WTC11 (cell line): Measurements from ENCODE around the gene MFAP3L. TPM values are rescaled to one million over a fixed set of nuclear protein-coding genes. Genes with fewer than 3 reads are reported as not detected.

Source experiments
- ATAC-seq: fragments of 200-7000 bp; cut with Tn5 transposase; 2 replicates; pipeline ENCODE4 v1.10.0; 2021; ENCODE audit warnings: mild to moderate bottlenecking, moderate library complexity
- CTCF ChIA-PET: fragments of 300-600 bp; sonication (Branson Sonifier 250); formaldehyde crosslinking; loops from one replicate; lab custom pipeline; 2021; ENCODE audit warnings: antibody characterized with exemption; lab: Charles Lee
- POLR2A ChIA-PET: fragments of 350-600 bp; sonication (Branson Sonifier 250); formaldehyde crosslinking; loops from one replicate; lab custom pipeline; 2021; ENCODE audit warnings: antibody characterized with exemption; lab: Charles Lee
- DNase-seq: peaks from one replicate; pipeline ENCODE4 v3.0.0; 2021; ENCODE audit warnings: low spot score
- H3K27ac Mint-ChIP-seq: 2 replicates; pipeline ENCODE4 v1.8.0; 2021; ENCODE audit warnings: mixed read lengths
- H3K27me3 Mint-ChIP-seq: 2 replicates; pipeline ENCODE4 v1.8.0; 2021; ENCODE audit warnings: low read depth, mild to moderate bottlenecking, moderate library complexity, mixed read lengths
- H3K36me3 Mint-ChIP-seq: 2 replicates; pipeline ENCODE4 v1.8.0; 2021; ENCODE audit warnings: mixed read lengths
- H3K4me1 Mint-ChIP-seq: 2 replicates; pipeline ENCODE4 v1.8.0; 2022; ENCODE audit warnings: mixed read lengths
- H3K4me3 Mint-ChIP-seq: 2 replicates; pipeline ENCODE4 v1.8.0; 2021; ENCODE audit warnings: mild to moderate bottlenecking, moderate library complexity, mixed read lengths
- H3K9me3 Mint-ChIP-seq: 2 replicates; pipeline ENCODE4 v1.8.0; 2021; ENCODE audit warnings: mixed read lengths
- AFF4 ChIP-seq: sonication (generic); formaldehyde crosslinking; IDR thresholded peaks from 2 replicates; pipeline ENCODE4 v1.8.1; 2023; ENCODE audit warnings: mild to moderate bottlenecking, missing genetic modification reagents, borderline replicate concordance
- ATF2 ChIP-seq: sonication (generic); formaldehyde crosslinking; IDR thresholded peaks from 2 replicates; pipeline ENCODE4 v1.8.1; 2022; ENCODE audit warnings: low read depth, missing genetic modification reagents, borderline replicate concordance
- ATF3 ChIP-seq: sonication (generic); formaldehyde crosslinking; conservative IDR thresholded peaks from 2 replicates; pipeline ENCODE4 v1.8.1; 2022; ENCODE audit warnings: mild to moderate bottlenecking, missing genetic modification reagents
- ELF4 ChIP-seq: sonication (generic); formaldehyde crosslinking; IDR thresholded peaks from 2 replicates; pipeline ENCODE4 v1.8.1; 2022; ENCODE audit warnings: low read depth, mild to moderate bottlenecking, moderate library complexity, missing genetic modification reagents
- ETV6 ChIP-seq: sonication (generic); formaldehyde crosslinking; IDR thresholded peaks from 2 replicates; pipeline ENCODE4 v1.8.1; 2022; ENCODE audit warnings: mild to moderate bottlenecking, missing genetic modification reagents
- GABPB1 ChIP-seq: sonication (generic); formaldehyde crosslinking; IDR thresholded peaks from 2 replicates; pipeline ENCODE4 v1.8.1; 2023; ENCODE audit warnings: mild to moderate bottlenecking, missing genetic modification reagents
- GTF2I ChIP-seq: fragments of 250-450 bp; sonication (Bioruptor Pico); conservative IDR thresholded peaks from 2 replicates; pipeline ENCODE4 v1.4.0; 2021; ENCODE audit warnings: mild to moderate bottlenecking
- JAZF1 ChIP-seq: fragments of 250-450 bp; sonication (Bioruptor Pico); IDR thresholded peaks from 2 replicates; pipeline ENCODE4 v1.9.0; 2021; ENCODE audit warnings: moderate library complexity, mild to moderate bottlenecking, inconsistent platforms
- MXD4 ChIP-seq: fragments of 250-450 bp; sonication (Bioruptor Pico); IDR thresholded peaks from 2 replicates; pipeline ENCODE4 v1.8.0; 2021; ENCODE audit warnings: mild to moderate bottlenecking, moderate library complexity, borderline replicate concordance
- NR3C1 ChIP-seq: sonication (generic); formaldehyde crosslinking; conservative IDR thresholded peaks from 2 replicates; pipeline ENCODE4 v1.8.1; 2023; ENCODE audit warnings: low read depth, mild to moderate bottlenecking, missing genetic modification reagents
- PRDM15 ChIP-seq: sonication (generic); formaldehyde crosslinking; IDR thresholded peaks from 2 replicates; pipeline ENCODE4 v1.8.0; 2022; ENCODE audit warnings: missing genetic modification reagents
- PRRX2 ChIP-seq: fragments of 250-450 bp; sonication (Bioruptor Pico); IDR thresholded peaks from 2 replicates; pipeline ENCODE4 v1.8.0; 2021; ENCODE audit warnings: mild to moderate bottlenecking
- RELA ChIP-seq: sonication (generic); formaldehyde crosslinking; IDR thresholded peaks from 2 replicates; pipeline ENCODE4 v1.8.1; 2022; ENCODE audit warnings: missing genetic modification reagents, mild to moderate bottlenecking, borderline replicate concordance
- SP1 ChIP-seq: sonication (generic); formaldehyde crosslinking; conservative IDR thresholded peaks from 2 replicates; pipeline ENCODE4 v1.8.1; 2022; ENCODE audit warnings: missing genetic modification reagents
- TCF7 ChIP-seq: sonication (generic); formaldehyde crosslinking; IDR thresholded peaks from 2 replicates; pipeline ENCODE4 v1.8.0; 2022; ENCODE audit warnings: mild to moderate bottlenecking, low read depth, missing genetic modification reagents, moderate library complexity
- TEAD1 ChIP-seq: sonication (generic); formaldehyde crosslinking; IDR thresholded peaks from 2 replicates; pipeline ENCODE4 v1.8.0; 2022; ENCODE audit warnings: mild to moderate bottlenecking, missing genetic modification reagents
- TEAD4 ChIP-seq: sonication (generic); formaldehyde crosslinking; IDR thresholded peaks from 2 replicates; pipeline ENCODE4 v1.8.0; 2022; ENCODE audit warnings: mild to moderate bottlenecking, missing genetic modification reagents
- ZMAT4 ChIP-seq: fragments of 250-450 bp; sonication (Bioruptor Pico); IDR thresholded peaks from 2 replicates; pipeline ENCODE4 v1.9.0; 2021; ENCODE audit warnings: mild to moderate bottlenecking
- ZNF263 ChIP-seq: sonication (generic); formaldehyde crosslinking; IDR thresholded peaks from 2 replicates; pipeline ENCODE4 v1.8.1; 2022; ENCODE audit warnings: low read depth, mild to moderate bottlenecking, moderate library complexity, missing genetic modification reagents
- ZSCAN18 ChIP-seq: fragments of 250-450 bp; sonication (Bioruptor Pico); IDR thresholded peaks from 2 replicates; pipeline ENCODE4 v2.1.2; 2022; ENCODE audit warnings: mild to moderate bottlenecking, moderate library complexity
- total RNA-seq: library from RNA; stranded (reverse); gene quantifications from 3 replicates; pipeline ENCODE4 v1.2.3, GENCODE V29; 2021

Gene MFAP3L
- total RNA-seq, 1 experiment from 2014 or later: 31.3 TPM

GRCh38 chr4:170027181-170027829, 1.1 kb upstream of the MFAP3L start (continued):
- TF ChIP-seq RELA (CRISPR knock-in tag) (peak; percentile 96), ZSCAN18 (CRISPR knock-in tag) (no peak), ATF3 (no peak), ETV6 (CRISPR knock-in tag) (peak; percentile 98), ZMAT4 (CRISPR knock-in tag) (no peak), ELF4 (CRISPR knock-in tag) (peak; percentile 88), ZNF263 (CRISPR knock-in tag) (no peak), TEAD1 (CRISPR knock-in tag) (peak; percentile 95), MXD4 (CRISPR knock-in tag) (no peak), TEAD4 (CRISPR knock-in tag) (peak; percentile 50; the same call in 1 of the 2 replicates), JAZF1 (no peak), TCF7 (CRISPR knock-in tag) (0 out of 2 replicates have a peak, but pooled peaks have one; percentile 58), PRRX2 (no peak), ATF2 (CRISPR knock-in tag) (peak; percentile 77; the same call in 1 of the 2 replicates), NR3C1 (no peak), GABPB1 (CRISPR knock-in tag) (peak; percentile 70)

- H3K27ac Mint-ChIP-seq: no peak overlapping the region
- peaks cover 50% of the 10 kb centered on the region for H3K27me3 Mint-ChIP-seq
- H3K4me1 Mint-ChIP-seq: peaks cover 33% of the 10 kb centered on the region
- peak; percentile 1; the same call in 1 of the 2 replicates for ATAC-seq
- H3K9me3 Mint-ChIP-seq: peaks cover 9% of the 10 kb centered on the region; the same call in 1 of the 2 replicates
- POLR2A ChIA-PET: interaction anchor here (0.6 to 1.4 kb wide), 4 partner anchors 13 to 405 kb away, joined by 4 to 5 read pairs (median 4); partner anchors contain the start of gene CLCN3
- peaks cover 10% of the 10 kb centered on the region for H3K36me3 Mint-ChIP-seq
- CTCF ChIA-PET: interaction anchor here (1.4 to 3.0 kb wide), 3 partner anchors 215 to 413 kb away, joined by 3 to 12 read pairs (median 9); partner anchors contain the start of gene NEK1
- DNase-seq: peak; percentile 30
- peak overlapping the region; percentile 82 for H3K4me3 Mint-ChIP-seq
- TF ChIP-seq PRDM15 (CRISPR knock-in tag): peak; percentile 27; the same call in 1 of the 2 replicates
- TF ChIP-seq GTF2I: no peak
- 0 out of 2 replicates have a peak, but pooled peaks have one; percentile 29 for TF ChIP-seq AFF4
- 0 out of 2 replicates have a peak, but pooled peaks have one; percentile 11 for TF ChIP-seq RELA (CRISPR knock-in tag)
- 0 out of 2 replicates have a peak, but pooled peaks have one; percentile 39 for TF ChIP-seq SP1 (CRISPR knock-in tag)
- TF ChIP-seq ZSCAN18 (CRISPR knock-in tag): no peak
Observed at GRCh38 chr4:170025523-170026252, 507 bp downstream of the MFAP3L start.
